Prostate gland (tissue), 2 donors: Measurements from ENCODE around the gene SCGB3A2.

ENCODE experiments used
- POLR2A ChIP-seq: fragments of 450-650 bp; IDR thresholded peaks from one replicate; pipeline ENCODE4 v1.6.1; 2016; ENCODE audit warnings: antibody characterized with exemption, mild to moderate bottlenecking
- POLR2AphosphoS5 ChIP-seq: sonication (generic); formaldehyde crosslinking; IDR thresholded peaks from one replicate; pipeline ENCODE4 v1.6.1; 2017; ENCODE audit warnings: antibody characterized with exemption
- TF ChIP-seq, protein P1 (sequence below), 4 experiments: fragments of 200-600 bp in 2 of 4; fragments of 450-650 bp in 2 of 4; sonication (generic) in 2 of 4; IDR thresholded peaks; 1 replicate in 3 of 4; 2 replicates in 1 of 4; pipeline ENCODE4 v1.5.1; 2016 to 2019; ENCODE audit warnings: antibody characterized with exemption in 4 of 4, mild to moderate bottlenecking in 2 of 4, moderate library complexity in 2 of 4

DNA sequence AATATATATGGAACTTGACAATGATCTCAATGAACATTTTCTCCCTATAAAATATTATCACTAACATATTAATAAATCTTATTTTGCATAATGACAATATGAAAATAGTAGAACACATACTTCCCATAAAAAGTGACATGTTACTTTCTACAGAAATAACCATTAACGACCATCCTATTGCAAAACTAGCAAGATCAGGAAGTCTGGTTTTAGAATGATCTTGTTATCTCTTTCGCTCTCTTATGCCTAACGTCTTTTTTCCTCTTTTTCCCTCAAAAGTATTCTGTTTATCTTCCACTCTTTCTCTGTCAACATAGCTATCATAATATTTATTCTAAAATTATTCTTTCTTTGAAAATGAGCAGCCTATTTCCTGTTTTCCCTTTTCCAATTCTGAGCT, 49.4 kb downstream of the SCGB3A2 start:
- TF ChIP-seq POLR2A (no peak), POLR2AphosphoS5 (no peak)
- TF ChIP-seq, protein P1, sequence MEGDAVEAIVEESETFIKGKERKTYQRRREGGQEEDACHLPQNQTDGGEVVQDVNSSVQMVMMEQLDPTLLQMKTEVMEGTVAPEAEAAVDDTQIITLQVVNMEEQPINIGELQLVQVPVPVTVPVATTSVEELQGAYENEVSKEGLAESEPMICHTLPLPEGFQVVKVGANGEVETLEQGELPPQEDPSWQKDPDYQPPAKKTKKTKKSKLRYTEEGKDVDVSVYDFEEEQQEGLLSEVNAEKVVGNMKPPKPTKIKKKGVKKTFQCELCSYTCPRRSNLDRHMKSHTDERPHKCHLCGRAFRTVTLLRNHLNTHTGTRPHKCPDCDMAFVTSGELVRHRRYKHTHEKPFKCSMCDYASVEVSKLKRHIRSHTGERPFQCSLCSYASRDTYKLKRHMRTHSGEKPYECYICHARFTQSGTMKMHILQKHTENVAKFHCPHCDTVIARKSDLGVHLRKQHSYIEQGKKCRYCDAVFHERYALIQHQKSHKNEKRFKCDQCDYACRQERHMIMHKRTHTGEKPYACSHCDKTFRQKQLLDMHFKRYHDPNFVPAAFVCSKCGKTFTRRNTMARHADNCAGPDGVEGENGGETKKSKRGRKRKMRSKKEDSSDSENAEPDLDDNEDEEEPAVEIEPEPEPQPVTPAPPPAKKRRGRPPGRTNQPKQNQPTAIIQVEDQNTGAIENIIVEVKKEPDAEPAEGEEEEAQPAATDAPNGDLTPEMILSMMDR (IDR thresholded peaks at IDR 0.05), result no peak
